ENCODE data around the gene FBXL19. TPM values are rescaled to one million over a fixed set of nuclear protein-coding genes. Genes with fewer than 3 reads are reported as not detected.
A peak's percentile ranks its signal among the peaks of the same experiment; 100 is the strongest.

Gene FBXL19
- total RNA-seq, 6 experiments from 2014 or later = 21.9 to 25.8 (median 23.4) TPM

DNA sequence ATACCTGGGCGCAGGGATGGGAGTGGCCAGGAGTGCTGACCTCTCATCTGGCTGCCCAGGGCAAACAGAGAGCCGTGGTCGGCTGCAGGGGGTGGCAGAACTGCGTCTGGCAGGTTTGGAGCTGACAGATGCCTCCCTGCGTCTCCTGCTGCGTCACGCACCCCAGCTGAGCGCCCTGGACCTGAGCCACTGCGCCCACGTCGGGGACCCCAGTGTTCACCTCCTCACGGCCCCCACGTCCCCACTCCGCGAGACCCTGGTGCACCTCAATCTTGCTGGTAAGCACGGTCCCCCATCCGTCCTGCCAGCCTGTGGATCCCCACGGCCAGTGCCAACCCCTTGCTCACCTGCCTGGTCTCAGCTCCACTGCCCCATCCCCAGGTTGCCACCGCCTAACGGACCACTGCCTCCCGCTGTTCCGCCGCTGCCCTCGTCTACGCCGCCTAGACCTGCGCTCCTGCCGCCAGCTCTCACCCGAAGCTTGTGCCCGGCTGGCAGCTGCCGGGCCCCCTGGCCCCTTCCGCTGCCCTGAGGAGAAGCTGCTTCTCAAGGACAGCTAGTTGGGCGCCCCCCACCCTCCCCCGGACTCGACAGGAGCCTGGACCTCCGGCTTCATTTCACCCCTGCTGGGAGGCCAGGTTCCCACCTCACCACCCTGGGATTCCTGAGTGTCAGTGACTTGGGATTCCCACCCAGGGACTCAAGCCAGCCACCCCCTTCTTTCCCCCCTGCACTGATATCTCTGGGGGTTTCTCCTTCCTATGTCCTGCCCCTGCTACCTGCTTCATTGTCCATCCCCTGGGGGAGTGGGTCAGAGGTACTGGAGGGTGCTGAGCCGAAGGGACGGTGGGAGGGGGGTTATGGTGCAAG is 23.5 kb downstream of the FBXL19 start:
- Mint-ChIP-seq H3K27ac (peak overlapping the region; percentile 29; the same call in 1 of the 2 replicates), H3K4me3 (no peak overlapping the region), H3K9me3 (no peaks in the 10 kb centered on the region), H3K36me3 (ENCODE audit: low read depth) (peaks cover 11% of the 10 kb centered on the region; the same call in 1 of the 2 replicates), H3K27me3 (ENCODE audit: insufficient read depth) (peaks cover 5% of the 10 kb centered on the region), H3K4me1 (ENCODE audit: low read depth) (peaks cover 16% of the 10 kb centered on the region)
- no peak for DNase-seq
- TF ChIP-seq, protein P1, sequence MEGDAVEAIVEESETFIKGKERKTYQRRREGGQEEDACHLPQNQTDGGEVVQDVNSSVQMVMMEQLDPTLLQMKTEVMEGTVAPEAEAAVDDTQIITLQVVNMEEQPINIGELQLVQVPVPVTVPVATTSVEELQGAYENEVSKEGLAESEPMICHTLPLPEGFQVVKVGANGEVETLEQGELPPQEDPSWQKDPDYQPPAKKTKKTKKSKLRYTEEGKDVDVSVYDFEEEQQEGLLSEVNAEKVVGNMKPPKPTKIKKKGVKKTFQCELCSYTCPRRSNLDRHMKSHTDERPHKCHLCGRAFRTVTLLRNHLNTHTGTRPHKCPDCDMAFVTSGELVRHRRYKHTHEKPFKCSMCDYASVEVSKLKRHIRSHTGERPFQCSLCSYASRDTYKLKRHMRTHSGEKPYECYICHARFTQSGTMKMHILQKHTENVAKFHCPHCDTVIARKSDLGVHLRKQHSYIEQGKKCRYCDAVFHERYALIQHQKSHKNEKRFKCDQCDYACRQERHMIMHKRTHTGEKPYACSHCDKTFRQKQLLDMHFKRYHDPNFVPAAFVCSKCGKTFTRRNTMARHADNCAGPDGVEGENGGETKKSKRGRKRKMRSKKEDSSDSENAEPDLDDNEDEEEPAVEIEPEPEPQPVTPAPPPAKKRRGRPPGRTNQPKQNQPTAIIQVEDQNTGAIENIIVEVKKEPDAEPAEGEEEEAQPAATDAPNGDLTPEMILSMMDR (IDR thresholded peaks at IDR 0.05) = no peak

DNA sequence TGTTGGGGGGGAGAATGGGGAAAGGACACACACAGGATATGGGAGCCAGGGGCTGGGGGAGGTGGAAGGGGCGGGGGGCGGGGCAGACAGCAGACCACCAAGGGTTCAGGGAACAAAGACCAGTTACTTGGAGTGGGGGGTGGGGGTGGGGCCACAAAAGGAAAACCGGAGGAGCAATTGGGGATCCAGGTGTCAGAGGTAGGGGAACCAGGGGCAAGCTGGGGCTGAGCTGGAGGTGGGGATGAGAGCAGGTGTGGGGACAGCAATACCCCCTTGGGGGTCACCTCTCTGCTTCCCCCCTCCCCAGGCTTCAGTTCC is 24.1 kb downstream of the FBXL19 start:
- H3K4me3 Mint-ChIP-seq = no peak overlapping the region
- H3K27ac Mint-ChIP-seq = peak overlapping the region; percentile 92
- H3K4me1 Mint-ChIP-seq (ENCODE audit: low read depth) = peaks cover 13% of the 10 kb centered on the region
- H3K9me3 Mint-ChIP-seq = no peaks in the 10 kb centered on the region
- H3K36me3 Mint-ChIP-seq (ENCODE audit: low read depth) = peaks cover 11% of the 10 kb centered on the region; the same call in 1 of the 2 replicates
- no peak for DNase-seq
- H3K27me3 Mint-ChIP-seq (ENCODE audit: insufficient read depth) = peaks cover 5% of the 10 kb centered on the region
- TF ChIP-seq, protein P1 (IDR thresholded peaks at IDR 0.05) = no peak

DNA sequence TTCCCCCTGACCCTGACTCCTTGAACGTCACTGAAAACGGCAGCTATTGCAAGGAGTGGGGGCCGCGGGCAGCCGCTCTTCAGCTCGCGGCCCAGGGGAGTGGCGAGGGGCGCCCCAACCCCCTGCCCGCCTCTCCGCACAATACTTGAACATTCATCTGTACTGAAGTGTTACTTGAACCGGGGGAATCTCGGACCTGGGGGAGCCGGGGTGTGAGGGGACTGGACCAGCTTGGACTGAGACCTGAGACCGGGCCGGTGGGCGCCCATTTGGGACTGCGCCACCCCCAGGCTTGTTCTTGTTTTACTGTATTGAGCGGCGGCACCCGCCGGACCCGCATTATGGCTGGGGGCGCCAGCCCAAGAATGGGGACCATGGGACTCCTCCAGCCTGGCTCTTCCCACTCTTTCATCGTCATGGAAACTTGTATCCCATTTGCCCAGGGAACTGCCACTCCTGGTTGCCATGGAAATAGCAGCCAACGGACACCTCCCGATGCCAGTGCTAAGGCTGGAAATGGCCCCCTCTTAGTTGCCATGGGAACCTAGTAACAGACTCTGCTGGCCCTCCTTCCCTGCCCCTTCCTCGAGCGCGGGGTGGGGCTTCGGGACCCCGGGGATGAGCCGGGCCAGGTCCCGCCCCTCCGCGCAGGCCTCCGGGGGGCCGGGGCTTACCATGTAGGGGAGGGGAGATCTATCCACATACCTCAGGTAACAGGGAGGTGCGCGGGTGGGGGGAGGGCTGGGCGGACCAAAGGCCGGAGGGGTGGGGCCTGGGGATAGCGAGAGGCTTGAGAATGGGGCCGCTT is 24.7 kb downstream of the FBXL19 start:
- peak; percentile 99 for DNase-seq
- TF ChIP-seq, protein P1 (IDR thresholded peaks at IDR 0.05) = peak; percentile 61
- Mint-ChIP-seq H3K4me1 (ENCODE audit: low read depth) (peaks cover 13% of the 10 kb centered on the region), H3K9me3 (no peaks in the 10 kb centered on the region), H3K36me3 (ENCODE audit: low read depth) (peaks cover 7% of the 10 kb centered on the region; the same call in 1 of the 2 replicates), H3K27ac (peak overlapping the region; percentile 92), H3K27me3 (ENCODE audit: insufficient read depth) (peaks cover 5% of the 10 kb centered on the region), H3K4me3 (peak overlapping the region; percentile 92)

DNA sequence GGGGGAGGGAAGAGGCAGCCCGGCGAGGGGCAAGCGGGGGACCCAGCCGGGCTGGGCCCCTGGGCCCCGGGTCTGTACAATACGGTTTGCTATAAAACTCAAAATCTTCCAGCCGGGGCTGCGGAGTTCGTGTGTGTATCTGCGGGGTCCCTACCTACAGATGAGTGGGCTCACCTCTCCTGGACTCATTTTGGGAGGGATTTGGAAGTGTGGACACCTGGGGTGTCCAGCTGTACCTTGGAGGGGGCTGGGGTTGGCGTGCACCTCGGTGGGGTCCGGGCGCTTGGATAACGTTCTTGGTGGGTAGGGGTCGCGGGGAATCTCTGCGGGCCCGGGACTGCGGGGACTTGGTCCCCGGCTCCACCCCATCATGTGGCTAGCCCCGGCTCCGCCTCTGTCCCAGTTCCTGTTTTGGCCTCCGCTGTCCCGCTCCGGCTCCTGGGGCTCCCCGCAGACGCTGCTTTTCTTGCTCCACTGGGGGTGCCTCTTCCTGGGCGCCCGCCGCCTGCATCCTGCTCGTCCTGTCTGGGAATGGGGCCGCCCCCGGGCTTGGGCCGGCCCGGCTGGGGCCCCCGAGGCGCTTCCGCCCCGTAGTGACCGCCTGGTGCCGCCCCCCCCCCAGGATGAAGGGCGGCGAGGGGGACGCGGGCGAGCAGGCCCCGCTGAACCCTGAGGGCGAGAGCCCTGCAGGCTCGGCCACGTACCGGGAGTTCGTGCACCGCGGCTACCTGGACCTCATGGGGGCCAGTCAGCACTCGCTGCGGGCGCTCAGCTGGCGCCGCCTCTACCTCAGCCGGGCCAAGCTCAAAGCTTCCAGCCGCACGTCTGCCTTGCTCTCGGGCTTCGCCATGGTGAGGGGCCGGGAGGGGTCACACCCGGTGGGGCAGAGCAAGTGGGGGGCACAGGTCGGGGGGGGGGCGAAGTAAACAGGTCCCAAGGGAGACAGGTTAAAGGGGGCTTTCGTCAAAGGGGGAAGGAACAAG is 25.6 kb downstream of the FBXL19 start, which contains the start of gene ORAI3:
Gene ORAI3 (plus strand): TSS at position 402 of the 983 bp plus-strand sequence. CDS start 222 bp downstream, at position 624.
- peak; percentile 62 for DNase-seq
- Mint-ChIP-seq H3K27me3 (ENCODE audit: insufficient read depth) (peaks cover 5% of the 10 kb centered on the region), H3K36me3 (ENCODE audit: low read depth) (peaks cover 7% of the 10 kb centered on the region; the same call in 1 of the 2 replicates), H3K9me3 (no peaks in the 10 kb centered on the region), H3K27ac (peak within 1 kb of the TSS; percentile 92), H3K4me3 (peak within 1 kb of the TSS; percentile 92), H3K4me1 (ENCODE audit: low read depth) (peaks cover 13% of the 10 kb centered on the region)
- TF ChIP-seq, protein P1 (IDR thresholded peaks at IDR 0.05) = no peak

All from HFFc6 (cell line).